NCI-H1417 treated with DMSO at 0.1 percent for 48 hours (cell line): ENCODE results near the gene PRSS21.

Experiments
- DNase-seq: peaks from one replicate; lab custom pipeline; 2025; lab: John Stamatoyannopoulos, UW

Gene PRSS21

DNA sequence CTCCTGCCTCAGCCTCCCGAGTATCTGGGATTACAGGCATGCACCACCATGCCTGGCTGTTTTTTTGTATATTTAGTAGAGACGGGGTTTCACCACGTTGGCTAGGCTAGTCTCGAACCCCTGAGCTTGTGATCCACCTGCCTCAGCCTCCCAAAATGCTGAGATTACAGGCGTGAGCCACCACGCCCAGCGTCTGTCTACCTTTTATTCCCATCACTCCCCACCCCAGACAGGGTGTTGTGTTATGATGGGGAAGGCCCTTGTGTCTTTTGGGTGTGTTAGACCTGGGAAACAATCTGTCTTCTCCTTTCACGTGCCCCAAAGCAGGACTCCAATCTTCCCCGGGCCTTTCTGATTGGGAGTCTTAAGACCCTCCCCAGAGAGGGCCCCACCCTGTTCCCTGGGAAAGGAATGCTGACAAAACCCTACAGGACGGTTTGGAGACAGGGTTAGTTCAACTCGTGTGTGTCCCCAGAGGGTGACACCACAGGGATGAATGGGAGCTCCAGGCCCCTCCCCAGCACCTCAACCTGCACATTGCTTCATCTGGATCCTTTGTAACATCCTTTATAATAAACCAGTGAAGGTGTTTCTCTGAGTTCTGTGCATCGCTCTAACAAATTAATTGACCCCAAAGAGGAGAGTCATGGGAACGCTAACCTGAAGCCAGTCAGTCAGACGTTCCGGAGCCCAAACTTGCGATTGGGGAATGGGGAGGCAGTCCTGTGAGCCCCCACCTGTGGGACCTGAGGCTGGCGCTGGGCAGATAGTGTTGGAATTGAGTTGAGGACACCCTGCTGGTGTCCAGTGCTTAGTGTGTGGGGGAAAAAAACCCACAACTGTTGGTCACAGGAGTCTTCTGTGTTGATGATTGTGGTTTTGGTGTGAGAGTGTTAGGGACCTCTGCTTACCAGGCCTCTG, 36.8 kb upstream of the PRSS21 start:
- no peak for DNase-seq

DNA sequence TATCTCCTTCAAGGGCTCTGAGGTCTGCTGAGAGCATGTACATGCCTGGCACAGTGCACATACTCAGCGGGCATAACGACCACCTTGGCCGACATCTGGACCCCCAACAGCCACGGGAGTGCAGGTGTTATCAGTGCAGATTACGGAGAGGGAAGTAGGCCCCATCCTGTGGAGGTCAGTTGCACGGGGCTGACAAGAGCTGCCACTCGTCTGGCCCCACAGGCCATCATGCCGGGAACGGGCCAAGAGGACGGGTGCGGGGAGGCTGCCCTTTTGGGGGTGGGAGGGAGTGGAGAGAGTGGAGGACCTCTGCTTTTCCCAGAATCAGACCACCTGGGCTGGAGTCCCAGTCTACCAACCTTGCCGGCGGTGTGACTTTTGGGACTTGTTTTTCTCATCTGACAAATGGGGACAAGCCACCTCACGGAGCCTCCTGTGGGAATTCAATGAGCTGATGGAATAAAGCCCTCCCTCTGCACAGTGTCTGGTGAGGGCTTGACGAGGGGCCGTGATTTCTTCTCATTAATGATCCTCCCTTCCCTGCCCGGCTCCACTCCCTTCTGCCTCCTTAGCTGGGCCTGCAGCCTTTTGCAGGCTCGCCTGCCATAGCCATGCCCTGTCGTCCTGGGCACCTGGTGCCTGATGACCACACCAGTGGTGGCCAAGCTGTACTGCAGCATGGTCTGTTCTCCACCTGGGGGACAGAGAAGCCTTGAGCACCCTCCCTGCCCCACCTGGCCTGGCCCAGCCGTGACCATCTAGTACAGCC, 34.3 kb upstream of the PRSS21 start:
- no peak for DNase-seq

DNA sequence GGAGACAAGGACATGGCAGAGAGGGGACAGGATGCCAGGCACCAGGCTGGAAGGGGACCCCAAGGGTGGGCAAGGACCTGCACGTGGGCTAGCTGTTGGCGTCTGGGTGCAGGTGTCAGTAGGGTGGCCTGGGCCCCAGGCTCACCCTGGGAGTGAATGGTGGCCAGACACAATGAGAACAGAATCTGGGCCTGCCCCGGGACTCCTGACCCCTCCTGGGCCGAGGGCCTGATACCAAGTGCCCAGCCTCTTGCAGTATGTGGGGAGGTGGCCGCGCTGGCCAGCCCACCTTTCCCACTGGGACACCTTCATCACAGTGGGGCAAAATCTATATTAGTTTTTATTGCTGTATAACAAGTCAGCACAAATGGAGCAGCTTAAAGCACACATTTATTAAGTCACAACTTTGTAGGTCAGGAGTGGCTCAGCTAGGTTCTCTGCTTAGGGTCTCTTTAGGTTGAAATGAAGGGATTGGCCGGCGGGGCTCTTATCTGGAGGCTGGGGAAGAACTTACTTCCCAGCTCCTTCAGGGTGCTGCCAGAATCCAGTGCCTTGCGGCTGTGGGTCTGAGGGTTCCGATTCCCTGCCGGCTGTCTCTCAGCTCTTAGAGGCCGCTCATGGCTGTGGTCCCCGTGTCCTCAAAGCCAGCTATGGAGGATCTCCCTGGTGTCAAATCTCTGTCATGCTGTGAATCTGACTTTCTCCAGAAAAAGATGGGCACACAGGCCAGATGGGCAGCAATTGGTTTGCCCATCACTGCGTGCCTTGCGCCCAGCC, 33.3 kb upstream of the PRSS21 start:
- no peak for DNase-seq

DNA sequence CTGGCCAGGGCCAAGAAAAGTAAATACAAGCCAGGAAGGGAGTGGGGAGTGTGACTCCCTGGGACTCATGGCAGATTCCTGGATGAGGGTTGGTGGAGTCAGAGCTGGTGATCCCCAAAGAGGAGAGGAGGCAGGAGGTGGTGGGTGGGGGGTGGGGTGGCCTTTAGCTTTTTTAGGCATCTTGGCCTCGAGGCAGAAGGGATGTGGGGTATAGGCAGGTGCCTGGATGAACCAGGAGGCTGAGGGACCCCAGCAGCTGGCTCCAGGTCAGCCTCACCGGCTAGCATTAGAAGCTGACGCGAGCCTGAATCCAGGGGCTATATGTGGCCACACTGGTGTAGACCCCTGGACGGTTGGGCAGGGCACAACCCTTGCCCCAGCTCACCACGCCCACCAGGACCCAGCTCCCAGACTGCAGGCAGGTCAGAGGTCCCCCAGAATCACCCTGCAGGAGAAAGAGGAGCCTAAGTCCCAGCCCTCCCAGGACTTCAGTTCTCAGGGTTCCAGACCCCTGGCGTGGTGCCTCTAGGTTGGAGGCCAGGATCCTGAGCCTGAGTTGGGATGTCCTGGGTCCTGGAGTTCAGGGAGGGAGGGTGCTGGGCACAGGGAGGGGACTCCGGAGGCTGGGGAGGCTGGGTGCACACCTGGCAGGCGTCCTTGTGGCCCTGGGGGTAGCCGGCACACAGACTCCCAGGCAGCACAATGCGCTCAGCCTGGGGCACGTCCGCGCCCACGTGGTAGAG, 32.5 kb upstream of the PRSS21 start:
- no peak for DNase-seq

DNA sequence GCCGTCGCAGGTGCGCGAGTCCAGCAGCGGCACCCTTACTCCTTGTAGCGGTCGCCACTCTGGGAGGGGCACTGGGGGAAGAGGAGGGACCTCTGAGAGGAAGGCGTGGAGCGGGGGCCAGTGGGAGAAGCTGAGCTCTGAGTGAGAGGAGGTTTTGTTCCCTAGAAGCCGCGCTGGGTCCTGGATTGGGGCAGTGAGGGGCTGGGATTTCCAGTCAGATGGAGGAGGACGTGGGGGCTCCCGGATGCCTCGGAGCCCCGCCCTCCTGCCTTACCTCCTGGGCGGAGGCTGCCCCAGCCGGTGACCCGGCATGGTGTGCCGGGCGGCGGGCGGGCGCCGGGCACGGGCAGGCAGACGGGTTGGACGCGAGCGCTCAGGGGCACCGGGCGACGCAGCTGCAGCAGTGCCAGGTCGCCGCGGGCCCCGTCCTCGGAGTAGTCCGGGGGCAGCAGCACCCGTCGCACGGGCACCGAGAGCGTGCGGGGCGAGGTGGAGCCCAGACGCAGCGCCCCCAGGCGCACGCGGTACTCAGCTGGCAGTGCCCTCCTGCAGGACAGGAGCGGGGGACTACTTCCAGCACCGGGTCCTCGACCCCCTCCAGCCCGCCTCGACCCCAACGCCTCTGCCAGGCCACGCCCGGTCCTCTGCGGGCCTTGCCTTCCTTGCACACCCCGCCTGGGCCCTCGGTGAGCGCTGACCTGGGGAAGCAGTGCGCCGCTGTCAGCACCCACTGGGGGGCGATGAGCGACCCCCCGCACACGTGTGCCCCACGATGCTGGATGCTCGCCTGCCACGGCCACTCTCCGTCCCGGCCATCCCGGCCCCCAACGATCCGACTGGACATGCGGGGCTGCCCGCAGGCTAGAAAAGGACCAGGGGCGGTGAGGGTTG, 31.7 kb upstream of the PRSS21 start:
- no peak for DNase-seq

DNA sequence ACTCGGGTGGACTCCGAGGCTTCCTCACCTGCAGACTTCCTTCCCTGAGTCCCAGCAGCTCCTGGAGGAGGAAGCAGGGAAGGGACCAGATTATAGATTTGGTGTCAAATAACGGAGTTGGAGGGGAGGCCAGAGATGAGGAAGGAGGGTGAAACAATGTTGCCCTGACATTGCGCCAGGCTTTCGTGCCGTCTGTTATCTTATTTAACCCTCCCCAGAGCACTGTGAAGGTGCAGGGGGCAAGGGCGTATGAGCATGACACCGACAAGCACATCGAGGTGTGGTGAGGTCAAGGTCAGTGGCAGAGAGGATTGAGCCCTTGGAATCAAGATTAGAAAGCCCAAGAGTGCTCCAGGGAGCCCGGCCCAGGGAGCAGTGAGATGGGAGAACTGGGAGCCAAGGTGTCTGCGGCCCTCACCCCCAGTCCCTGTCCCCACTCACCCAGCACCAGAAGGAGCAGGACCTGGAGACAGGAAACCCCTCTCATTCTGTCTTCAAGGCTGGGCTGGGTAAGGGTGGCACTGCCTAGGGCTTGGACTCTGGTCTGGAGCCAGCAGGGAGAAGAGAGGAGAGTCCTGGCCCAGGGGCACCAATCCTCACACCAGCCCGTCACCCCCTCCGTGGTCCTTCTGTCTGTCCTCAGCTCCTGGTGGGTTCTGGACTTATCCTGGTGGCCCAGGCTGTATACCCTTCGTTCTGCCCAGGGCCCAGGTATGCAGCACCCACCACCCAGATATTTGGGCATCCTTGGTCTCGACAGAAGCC, 30.8 kb upstream of the PRSS21 start:
- DNase-seq: no peak

DNA sequence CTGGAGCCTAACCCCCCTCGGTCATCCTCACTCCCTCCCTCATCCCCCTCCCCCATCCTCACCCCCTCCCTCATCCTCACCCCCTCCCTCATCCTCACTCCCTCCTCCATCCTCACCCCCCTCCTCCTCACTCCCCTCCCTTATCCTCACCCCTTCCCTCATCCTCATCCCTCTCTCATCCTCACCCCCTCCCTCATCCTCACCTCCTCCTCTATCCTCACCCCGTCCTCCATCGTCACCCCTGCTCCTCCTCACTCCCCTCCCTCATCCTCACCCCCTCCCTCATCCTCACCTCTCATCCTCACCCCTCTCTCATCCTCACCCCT, 30.2 kb upstream of the PRSS21 start:
- DNase-seq: no peak

DNA sequence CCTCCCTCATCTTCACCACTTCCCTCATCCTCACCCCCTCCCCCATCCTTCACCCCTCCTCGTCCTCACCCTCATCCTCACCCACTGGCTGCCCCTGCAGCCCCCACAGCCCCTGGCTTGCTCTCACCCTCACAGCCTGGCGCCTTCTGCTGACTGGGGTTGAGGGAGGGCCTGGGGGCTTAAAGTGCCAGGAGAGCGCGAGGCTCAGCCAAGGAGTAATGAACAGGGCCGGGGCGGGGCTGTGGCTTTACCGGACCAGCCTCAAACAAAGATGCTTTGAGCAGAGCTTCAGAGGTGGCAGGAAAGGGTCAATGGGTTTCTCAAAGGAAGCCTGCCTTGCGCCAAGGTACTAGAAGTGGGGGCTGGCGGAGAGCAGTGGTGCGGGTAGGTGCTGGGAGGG, 29.6 kb upstream of the PRSS21 start, which contains the start of gene PRSS33:
PRSS33 (minus strand) TSS at position 155 of the 400 bp plus-strand sequence. CDS start 1,013 bp downstream, outside the sequence.
- DNase-seq: no peak

DNA sequence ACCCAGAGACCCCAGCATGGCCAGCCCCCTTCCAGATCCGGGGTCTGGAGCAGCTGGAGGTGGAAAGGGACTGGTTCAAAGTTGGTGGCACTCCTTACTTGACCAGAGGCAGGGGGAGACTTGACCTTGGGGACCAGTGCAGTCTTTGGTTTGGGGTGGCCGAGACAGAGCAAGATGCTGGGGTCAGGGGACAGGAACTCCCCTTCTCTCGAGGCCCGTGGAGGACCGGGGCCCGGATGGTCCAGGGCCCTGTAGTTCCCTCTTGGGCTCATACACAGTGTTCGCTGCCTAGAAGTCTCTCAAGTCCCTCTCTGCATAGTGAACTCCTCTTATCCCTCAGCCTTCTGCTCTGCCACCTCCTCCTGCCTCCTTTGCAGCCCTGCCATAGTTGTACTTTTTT, 29.1 kb upstream of the PRSS21 start:
- DNase-seq: no peak

DNA sequence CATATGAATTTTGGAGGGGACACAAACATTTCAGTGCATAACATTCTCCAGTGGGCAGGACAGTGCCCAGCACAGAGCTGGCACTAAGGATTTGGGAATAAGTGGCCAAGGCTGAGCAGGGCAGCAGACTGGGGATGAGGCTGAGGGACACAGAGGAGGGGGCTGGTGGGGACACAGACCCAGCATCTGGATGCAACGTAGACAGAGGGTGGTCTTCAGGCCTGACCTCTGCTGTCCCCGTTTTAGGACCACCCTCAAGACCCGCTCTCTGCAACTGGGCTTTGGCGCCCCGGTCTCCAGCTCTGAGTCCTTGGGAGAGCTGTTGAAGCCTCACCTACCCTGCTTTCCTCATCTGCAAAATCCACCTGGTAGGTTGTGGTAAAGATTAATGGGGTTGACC, 26.4 kb upstream of the PRSS21 start:
- no peak for DNase-seq

DNA sequence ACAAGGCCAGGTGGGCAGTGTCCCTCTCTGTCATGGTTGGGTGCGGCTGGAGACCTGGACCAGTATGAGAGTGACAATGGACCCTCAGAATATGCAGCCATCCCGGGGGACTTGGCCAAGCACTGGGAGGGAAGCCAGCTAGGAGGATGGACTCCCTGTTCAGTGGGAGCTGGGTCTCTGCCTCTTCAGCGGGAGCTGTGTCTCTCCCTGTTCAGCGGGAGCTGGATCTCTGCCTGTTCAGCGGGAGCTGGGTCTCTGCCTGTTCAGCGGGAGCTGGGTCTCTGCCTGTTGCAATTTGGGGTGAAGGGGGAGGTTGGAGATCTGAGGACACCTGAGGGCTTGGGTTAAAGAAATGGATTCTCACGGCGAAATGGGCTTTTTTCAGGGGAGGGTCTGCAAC, 25.9 kb upstream of the PRSS21 start:
- no peak for DNase-seq

DNA sequence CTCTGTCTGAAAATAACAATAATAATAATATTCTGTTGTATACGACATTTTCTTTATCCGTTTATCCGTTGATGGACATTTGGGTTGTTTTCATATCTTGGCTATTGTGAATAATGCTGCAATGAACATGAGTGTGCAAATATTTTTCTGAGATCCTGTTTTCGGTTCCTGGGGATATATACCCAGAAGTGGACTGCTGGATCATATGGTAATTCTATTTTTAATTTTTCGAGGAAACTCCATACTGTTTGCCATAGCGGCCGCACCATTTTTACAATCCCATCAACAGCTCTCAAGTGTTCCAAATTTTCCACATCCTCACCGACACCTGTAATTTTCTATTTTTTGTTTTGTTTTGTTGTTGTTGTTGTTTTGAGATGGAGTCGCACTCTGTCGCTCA, 24.1 kb upstream of the PRSS21 start:
- DNase-seq: no peak

DNA sequence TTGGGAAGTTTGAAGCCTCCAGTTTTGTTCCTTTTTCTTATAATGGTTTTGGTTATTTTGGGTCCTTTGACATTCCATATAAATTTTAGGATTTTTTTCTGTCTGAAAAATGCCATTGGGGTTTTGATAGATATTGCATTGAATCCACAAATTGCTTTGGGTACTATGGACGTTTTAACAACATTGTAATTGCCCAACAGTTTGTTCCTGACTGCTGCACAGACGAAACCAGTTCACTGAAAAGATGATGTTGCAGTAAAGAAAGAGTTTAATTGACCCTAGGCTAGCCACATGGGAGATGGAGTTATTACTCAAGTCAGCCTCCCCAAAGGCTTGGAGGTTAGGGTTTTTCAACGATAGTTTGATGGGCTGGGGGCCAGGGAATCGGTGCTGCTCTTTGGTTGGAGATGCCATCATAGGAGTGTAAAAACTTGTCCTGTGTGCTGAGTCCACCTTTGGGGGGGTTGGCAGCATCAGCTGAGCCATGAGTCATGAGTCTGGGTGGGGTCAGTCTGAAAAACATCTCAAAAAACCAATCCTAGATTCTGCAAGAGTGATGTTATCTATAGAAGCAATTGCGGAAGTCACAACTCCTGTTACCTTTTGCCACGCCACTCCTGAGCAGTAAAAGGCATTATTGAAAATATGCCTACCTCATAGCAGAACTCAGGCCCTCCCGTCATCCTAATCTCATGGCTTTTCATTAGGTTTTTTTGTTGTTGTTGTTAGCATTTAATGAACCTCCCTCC, 21.5 kb upstream of the PRSS21 start:
- DNase-seq: no peak

DNA sequence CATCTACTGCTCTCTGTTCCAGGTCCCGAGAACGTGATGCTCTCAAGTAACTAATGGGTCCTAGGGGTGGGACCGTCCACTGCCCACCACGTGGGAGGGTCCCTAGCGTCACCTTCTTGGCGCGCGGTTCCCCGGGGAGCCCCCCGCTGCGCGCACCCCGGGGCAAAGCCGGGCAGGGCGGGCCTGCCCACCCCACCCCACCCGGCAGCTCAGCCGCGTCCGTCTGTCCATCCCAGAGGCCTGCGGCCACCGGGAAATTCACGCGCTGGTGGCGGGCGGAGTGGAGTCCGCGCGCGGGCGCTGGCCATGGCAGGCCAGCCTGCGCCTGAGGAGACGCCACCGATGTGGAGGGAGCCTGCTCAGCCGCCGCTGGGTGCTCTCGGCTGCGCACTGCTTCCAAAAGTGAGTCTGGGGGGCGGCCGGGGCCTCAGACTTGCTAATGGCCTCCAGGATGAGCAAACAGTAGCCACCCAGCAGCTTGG, 18.3 kb upstream of the PRSS21 start:
- DNase-seq: no peak

DNA sequence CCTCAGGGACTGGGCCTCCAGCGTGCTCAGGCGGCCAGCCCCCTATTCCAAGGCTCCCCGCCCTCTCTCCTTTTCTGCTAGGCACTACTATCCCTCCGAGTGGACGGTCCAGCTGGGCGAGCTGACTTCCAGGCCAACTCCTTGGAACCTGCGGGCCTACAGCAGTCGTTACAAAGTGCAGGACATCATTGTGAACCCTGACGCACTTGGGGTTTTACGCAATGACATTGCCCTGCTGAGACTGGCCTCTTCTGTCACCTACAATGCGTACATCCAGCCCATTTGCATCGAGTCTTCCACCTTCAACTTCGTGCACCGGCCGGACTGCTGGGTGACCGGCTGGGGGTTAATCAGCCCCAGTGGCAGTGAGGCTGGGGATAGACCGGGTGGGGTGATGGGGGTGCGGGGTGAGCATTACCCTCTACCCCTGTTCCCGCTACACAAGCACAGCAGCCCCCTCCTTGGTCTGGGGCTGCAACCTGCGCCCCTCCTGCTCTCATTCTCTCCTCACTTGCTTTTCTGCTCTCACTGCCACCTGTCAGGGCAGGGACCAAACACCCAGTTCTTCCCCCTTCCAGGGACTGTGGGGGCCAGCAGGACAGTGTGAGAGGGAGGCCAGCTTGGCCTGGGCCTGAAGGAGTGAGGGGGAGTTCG, 17.7 kb upstream of the PRSS21 start:
- DNase-seq: no peak

DNA sequence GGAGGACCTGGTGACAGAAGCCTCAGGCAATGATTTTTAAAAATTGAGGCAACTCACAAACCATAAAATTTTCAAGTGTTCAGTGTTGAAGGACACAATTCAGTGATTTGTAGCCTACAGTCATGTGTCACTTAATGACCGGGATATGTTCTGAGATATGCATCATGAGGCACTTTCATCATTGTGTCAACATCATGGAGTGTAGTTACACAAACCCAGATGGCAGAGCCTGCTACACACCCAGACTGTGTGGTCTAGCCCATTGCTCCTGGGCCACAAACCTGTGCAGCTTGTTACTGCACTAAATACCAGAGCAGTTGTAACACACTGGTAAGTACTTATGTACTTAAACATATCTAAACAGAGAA, 17.2 kb upstream of the PRSS21 start:
- no peak for DNase-seq

DNA sequence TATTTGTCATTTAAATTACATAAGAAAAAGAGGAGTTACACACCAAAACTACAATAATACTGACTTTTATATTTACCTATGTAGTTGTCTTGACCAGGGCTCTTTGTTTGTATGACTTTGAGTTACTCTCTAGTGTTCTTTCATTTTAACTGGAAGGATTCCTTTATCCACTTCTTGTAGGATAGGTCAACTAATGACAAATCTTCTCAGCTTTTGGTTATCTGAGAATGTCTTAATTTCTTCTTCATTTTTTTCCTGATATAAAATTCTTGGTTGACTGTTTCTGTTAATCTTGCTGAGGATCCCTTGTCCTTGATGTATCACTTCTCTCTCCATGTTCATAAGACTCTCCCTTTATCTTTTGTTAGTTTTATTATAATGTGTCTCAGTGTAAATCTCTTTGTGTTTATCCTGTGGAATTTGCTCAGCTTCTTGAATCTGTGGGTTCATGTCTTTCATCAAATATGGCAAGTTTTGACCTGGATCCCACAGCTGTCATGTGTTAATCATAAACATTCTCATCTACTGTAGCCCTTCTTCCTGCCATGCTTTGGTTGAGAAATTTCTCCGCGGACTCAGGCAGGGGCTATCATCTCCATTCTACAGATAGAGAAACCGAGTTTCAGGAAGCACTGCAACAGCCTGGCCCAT, 13.4 kb upstream of the PRSS21 start:
- DNase-seq: no peak

DNA sequence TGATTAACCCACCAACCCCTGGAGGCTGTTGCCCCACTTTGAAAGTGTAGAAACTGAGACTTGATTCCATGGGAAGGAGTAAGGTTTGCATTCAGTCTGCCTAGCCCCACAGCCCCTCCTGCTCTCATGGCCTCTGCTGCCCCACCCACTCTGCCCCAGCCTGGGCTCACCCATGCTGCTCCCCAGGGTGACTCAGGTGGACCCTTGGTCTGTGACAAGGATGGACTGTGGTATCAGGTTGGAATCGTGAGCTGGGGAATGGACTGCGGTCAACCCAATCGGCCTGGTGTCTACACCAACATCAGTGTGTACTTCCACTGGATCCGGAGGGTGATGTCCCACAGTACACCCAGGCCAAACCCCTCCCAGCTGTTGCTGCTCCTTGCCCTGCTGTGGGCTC, 12.3 kb upstream of the PRSS21 start:
- DNase-seq: no peak
